CD1c-positive myeloid dendritic cell (primary cell): ENCODE measurements around the gene BMPR1A.
"Not testable (repeated sequence)": the region's sequence is repeated elsewhere in the genome, so short reads cannot be mapped to it uniquely, and the experiment has no call there.

Experiments
- DNase-seq: peaks from one replicate; pipeline ENCODE4 v3.0.0-alpha.2; 2016; ENCODE audit errors: extremely low spot score

The BMPR1A gene

GRCh38 chr10:86878983-86879713 is 122.7 kb downstream of the BMPR1A start:
- no peak for DNase-seq

DNA sequence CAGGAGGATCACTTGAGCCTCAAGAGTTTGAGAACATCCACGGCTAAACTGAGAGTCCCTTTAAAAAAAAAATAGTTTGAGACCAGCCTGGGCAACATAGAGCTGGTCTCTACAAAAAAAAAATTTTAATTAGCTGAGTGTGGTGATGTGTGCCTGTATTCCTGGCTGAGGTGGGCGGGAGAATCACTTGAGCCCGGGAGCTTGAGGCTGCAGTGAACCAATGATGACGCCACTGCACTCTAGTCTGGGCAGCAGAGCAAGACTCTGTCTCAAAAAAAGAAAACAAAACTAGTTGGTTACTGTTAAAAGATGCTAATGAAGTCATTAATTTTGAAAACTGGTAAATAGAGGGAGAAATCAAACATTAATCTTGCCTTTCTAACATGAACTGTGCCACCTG is 124.6 kb downstream of the BMPR1A start:
- no peak for DNase-seq

GRCh38 chr10:86888585-86889381 is 132.4 kb downstream of the BMPR1A start:
- DNase-seq: peak; percentile 51

DNA sequence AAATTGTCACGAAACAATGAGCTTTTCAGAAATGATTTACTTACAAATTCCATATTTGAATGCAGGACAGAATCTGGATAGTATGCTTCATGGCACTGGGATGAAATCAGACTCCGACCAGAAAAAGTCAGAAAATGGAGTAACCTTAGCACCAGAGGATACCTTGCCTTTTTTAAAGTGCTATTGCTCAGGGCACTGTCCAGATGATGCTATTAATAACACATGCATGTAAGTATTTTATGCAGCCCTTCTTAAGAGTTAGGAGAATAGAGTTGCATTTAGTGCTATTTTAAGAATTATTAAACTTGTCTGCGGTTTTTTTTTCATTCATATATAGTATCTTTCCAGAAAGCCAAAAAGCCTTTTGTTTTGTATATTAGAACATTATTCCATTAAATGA is 133.6 kb downstream of the BMPR1A start:
- DNase-seq: no peak

DNA sequence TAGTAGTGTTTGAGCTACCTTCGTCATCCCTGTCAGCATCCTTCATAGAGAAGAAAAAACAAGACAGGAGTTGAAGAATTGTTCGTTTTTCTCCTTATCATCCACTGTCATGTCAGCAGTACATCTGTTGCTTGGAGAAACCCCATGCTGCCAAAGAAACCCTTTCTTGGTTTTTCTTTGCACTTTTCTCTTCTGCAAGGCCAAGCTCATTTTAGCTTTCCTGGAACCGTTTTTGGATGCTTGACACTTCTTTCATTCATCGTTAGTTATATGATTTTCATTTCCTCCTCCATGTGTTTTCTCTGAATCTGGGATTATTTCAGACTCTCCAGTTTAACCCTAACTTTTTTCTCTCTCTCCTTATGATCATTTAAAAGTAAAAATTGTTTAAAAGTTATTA is 142.1 kb downstream of the BMPR1A start:
- no peak for DNase-seq

- no peak for DNase-seq
Observed at GRCh38 chr10:86899132-86899531, 142.7 kb downstream of the BMPR1A start.

DNA sequence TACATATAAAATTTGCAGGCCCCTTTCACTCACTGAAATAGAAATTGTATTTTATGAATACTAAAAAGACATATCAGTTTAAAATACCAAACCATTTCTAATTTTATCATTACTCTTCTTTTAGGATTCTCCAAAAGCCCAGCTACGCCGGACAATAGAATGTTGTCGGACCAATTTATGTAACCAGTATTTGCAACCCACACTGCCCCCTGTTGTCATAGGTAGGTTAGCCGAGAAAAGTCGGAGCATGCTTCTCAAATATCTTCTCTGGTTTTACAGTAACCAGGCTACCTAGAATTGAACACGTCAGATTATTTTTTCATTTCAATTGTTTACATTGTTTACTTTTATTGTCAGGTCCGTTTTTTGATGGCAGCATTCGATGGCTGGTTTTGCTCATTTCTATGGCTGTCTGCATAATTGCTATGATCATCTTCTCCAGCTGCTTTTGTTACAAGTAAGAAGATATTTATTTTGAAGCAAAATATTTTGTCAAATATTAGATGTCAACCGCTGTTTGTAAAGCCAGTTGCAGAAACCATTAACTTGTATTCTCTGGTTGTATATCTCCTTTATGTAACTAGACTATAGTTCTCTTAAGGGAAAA is 143.4 kb downstream of the BMPR1A start:
- DNase-seq: peak; percentile 55

DNA sequence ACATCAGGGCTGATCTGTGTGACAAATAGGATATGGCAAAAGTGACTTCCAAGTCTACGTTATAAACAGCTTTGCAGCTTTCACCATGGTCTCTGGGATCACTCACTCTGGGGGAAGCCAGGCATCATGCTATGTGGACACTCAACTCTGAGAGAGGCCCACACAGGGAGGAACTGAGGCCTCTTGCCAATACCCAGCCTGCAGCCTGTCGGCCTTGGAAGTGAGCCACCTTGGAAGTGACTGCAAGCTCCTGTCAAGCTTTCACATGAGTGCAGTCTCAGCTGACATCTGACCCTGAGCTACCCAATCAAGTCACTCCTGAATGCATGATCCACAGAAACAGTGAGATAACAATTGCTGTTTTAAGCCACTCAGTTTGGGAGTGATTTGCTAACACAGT is 144.5 kb downstream of the BMPR1A start:
- DNase-seq: no peak

- no peak for DNase-seq
Observed at GRCh38 chr10:86904600-86904999, 148.2 kb downstream of the BMPR1A start.

DNA sequence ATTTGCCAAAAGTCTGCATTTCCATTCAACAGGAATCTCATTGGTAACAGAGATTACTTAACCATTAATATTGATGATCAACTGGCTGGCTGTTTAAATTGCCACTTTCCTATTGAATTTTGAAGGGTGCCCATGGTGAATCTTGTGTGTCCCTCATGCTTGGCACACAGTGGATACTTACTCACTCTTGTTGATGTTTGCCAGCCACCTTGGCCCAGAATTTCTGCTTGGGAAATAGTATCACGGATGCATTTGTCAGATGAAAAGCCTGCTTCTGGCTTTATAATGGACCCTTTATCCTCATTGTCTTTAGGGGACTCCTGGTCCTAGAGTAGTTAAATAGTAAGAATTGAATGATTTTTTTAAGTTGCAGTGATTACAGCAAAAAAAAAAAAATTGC is 149.0 kb downstream of the BMPR1A start:
- no peak for DNase-seq

- DNase-seq: no peak
Observed at GRCh38 chr10:86914734-86915133, 158.3 kb downstream of the BMPR1A start.

DNA sequence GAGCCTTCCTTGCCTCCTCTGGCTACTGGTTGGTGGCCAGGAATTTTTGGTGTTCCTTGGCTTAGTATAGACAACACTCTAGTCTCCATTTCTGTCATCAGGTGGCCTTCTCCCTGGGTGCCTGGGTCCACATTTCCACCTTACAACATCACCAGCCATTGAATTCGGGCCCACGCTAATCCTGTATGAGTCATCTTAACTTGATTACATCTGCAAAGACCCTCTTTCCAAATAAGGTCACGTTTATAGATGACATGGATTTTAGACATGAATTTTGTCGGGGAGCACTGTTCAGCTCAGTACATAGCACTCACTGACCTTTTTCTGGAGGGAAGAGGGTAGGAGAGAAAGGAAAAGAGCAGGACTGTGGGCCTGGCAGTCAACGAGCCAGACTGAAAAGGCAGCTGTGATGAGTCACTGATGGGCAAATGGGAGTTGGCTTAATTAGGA is 161.6 kb downstream of the BMPR1A start:
- no peak for DNase-seq

DNA sequence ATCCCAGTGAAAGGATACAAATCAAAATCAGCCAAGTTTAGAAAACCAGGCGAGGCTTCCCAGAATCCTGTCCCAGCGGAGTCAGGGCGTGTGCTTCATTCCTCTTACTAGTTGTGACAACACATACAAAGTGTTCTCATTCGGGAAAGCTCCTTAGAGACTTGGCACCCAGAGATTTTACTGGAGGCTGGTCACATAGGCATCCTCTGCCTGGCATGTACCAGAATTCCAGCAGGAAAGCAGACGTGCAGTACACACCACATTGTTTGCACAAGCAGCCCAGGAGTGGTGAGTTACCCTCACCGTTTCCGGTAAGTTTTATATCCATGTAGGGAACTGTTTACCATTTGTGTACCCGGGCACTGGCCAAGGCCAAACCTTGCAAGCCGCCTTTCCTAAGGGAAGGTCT is 166.1 kb downstream of the BMPR1A start:
- no peak for DNase-seq

- DNase-seq: no peak
Observed at GRCh38 chr10:86929468-86930380, 173.3 kb downstream of the BMPR1A start.

GRCh38 chr10:86931872-86932271 is 175.5 kb downstream of the BMPR1A start:
- DNase-seq: no peak

DNA sequence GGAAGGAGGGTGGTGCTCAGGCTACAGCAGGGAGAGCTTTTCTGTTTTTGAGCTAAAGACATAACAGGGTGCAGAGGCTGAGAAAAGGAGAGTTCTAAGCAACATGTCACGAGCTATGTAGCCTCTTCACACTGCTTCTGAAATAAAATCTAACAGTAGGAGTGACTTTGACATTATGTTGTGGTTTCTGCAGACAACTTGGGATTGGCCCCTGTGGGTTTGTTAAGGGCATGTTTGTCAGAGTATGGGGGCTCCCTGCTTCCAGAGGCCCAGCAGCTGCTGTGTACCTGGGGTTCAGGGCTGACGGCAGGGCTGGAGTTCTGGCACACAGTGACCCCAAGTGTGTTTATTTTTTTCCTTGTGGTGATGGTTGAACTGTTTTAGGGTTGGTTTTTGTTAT is 176.3 kb downstream of the BMPR1A start:
- no peak for DNase-seq

DNA sequence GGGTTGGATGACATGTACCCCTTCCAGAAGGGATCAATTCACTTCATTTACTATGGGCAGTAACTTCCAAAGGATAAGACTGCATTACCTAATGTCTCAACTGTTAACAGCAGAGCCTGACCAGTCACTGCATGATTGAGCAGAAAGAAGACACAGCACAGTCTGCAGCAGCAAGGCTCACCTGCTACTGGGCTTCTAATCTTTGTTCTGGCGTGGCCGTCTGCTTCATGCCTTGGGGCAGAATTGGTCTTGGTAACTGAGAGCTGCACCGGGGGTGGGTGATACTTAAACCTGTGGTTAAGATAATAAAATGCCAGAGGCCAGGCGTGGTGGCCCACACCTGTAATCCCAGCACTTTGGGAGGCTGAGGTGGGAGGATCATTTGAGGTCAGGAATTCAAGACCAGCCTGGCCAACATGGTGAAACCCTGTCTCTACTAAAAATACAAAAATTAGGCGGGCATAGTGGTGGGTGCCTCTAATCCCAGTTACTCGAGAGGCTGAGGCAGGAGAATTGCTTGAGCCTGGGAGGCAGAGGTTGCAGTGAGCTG is 177.8 kb downstream of the BMPR1A start:
- not testable (repeated sequence) for DNase-seq

GRCh38 chr10:86936661-86937501 is 180.5 kb downstream of the BMPR1A start:
- no peak for DNase-seq

DNA sequence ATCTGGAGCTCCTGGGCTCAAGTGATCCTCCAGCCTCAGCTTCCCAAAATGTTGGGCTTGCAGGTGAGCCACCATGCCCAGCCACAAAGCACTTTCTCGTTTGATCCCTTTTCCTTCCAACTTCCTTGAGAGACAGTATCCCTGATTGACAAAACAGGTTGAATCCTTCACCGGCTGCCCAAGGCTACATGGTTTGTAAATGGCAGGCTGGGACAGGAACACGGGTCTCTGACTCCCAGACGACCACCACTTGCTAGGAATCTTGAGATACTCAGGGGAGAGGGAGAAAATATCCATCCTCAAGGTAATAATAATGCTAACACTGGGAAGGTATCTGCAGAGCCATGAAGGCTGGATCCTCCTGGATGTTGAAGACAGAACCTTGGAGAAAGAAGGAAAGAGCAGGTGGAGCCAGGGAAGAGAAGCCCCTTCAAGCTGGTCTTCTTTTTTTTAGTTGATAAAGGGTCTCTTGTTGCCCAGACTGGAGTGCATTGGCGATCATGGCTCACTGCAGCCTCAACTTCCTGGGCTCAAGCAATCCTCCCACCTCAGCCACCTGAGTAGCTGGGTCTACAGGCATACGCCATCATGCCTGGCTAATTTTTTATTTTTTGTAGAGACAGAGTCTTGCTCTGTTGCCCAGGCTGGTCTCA is 181.2 kb downstream of the BMPR1A start:
- no peak for DNase-seq

- DNase-seq: no peak
Observed at GRCh38 chr10:86938260-86938659, 181.8 kb downstream of the BMPR1A start.
